Measurements from ENCODE around the gene C1orf116.

The C1orf116 gene

DNA sequence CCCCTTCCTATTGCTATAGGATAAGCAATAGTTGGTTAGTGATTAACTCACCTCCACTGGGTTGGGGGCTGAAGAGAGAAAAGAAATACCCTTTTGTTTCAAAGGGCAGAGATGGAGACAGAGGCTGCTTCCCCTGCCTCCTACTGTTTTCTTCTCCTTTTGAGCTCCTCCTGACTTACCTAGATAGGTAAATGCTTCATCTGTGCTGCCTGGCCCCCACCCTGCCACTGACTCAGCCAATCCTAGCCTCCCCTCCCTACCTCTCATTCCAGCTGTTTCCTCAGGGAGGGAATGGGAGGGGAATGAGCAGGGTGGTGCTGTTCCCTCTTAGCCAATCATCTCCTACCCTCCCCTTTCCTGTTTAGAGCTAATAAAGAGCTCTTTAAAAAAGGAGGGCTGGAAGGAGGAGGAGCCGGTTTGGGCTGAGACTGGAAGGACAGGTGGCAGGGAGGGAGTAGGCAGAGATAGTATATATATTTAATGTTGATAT lies at the start of gene C1orf116:
C1orf116 (minus strand) TSS at position 229 of the 490 bp plus-strand sequence. CDS start 5,158 bp downstream, outside the sequence.
- Mint-ChIP-seq H3K4me1 (no peaks in the 10 kb centered on the region), H3K27me3 (peaks cover 45% of the 10 kb centered on the region), H3K4me3 (no peak within 1 kb of the TSS), H3K9me3 (no peaks in the 10 kb centered on the region), H3K27ac (no peak within 1 kb of the TSS)
- ATAC-seq = no peak
- no peak for DNase-seq

DNA sequence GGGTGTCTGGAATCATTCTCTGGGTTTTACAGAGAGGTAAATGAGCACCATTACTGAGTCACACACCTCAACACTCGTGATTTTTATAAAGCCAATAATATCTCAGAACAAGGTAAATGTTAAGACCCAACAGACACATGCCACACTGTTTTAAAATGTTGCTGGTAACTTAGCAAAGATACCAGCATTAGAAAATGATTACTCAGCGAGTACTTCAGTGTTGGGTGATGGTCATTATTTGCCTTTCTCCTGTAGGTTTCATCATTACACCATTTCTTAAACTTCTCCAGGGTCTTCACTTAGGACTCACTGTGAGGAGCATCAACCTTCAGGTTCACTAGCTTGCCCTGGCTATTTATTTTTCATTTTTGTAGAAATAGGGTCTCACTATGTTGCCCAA lies 49.2 kb upstream of the C1orf116 start:
- peaks cover 19% of the 10 kb centered on the region for H3K27me3 Mint-ChIP-seq
- H3K4me3 Mint-ChIP-seq = no peak overlapping the region
- H3K4me1 Mint-ChIP-seq = peaks cover 13% of the 10 kb centered on the region
- H3K27ac Mint-ChIP-seq = no peak overlapping the region
- no peak for ATAC-seq
- no peaks in the 10 kb centered on the region for H3K9me3 Mint-ChIP-seq
- DNase-seq = no peak

DNA sequence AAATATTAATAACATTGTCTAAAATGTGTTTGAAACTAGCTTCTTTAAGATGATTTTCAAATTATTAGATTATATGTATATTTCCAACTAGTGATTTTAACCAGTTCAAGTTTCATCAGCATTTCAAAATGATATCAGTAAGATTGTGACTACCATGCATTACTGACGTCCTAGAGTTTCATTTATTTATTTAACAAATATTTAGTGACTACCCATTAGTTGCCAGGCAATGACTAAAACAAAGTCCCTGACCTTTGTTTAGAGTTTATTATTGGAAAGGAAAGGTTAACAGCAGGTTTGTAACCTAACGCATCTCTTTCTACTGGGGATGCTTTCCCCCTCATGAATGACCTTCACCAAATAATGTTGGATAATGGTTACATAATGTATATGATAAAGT lies 48.5 kb upstream of the C1orf116 start:
- Mint-ChIP-seq H3K4me1 (peaks cover 13% of the 10 kb centered on the region), H3K27me3 (peaks cover 19% of the 10 kb centered on the region), H3K27ac (no peak overlapping the region), H3K9me3 (no peaks in the 10 kb centered on the region), H3K4me3 (no peak overlapping the region)
- no peak for ATAC-seq
- DNase-seq = no peak

DNA sequence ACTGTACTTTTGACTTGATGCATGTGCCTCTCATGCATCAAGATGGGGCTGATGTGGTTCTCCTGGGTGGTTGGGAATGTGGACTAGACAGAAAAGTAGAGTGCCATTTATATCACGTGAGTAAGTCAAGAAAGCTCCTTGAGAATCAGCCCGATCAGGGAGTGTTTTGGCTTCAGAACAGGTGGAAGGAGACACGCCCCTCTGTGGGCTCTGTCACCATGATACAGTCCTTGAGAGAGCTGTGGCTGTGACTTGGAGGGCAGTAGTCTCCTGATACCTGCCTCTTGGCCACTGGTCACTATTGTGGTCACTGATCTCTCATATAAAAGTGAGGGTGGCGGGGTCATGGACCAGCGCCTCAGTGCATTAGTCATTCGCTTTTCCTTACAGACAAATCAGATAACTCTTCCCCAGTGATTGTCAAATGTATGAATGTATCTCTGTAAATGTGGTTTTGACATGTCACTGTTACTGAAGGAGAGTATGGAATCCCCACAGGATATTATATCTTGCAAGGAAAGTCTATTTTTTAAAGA lies 47.2 kb upstream of the C1orf116 start:
- DNase-seq = no peak

DNA sequence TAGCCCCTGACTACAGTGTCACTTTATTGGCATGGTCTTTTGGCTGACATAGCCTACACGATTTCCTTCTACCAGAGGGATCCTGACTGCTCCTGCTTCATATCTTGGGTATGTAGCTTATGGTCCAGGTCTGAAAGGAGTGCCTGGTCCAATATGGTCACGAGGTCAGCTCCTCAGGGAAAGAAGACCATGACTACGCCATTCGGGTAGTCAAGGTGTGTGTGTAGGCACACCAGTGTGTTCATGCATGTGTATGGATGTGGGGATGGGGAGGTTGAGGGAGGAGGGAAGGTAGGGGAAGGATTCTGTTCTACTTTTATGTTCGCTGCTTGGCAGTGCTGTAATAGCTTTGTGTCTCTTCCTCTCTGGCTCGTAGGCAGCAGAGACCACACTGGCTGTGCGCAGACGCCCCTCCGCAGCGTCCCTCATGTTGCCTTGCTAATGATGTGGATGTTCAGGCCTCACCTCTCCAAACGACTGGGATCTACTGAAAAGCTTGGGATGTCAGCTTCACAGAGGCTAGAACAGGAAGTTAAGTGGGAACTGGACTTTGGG lies 46.1 kb upstream of the C1orf116 start:
- DNase-seq (no peak), ATAC-seq (no peak)
- Mint-ChIP-seq H3K4me1 (no peaks in the 10 kb centered on the region), H3K9me3 (no peaks in the 10 kb centered on the region), H3K27me3 (peaks cover 18% of the 10 kb centered on the region), H3K27ac (no peak overlapping the region), H3K4me3 (no peak overlapping the region)

More for the DNA sequence above, 47.2 kb upstream of the C1orf116 start:
- Mint-ChIP-seq H3K27me3 (peaks cover 19% of the 10 kb centered on the region), H3K27ac (no peak overlapping the region), H3K4me1 (peaks cover 5% of the 10 kb centered on the region), H3K9me3 (no peaks in the 10 kb centered on the region), H3K4me3 (no peak overlapping the region)
- no peak for ATAC-seq

DNA sequence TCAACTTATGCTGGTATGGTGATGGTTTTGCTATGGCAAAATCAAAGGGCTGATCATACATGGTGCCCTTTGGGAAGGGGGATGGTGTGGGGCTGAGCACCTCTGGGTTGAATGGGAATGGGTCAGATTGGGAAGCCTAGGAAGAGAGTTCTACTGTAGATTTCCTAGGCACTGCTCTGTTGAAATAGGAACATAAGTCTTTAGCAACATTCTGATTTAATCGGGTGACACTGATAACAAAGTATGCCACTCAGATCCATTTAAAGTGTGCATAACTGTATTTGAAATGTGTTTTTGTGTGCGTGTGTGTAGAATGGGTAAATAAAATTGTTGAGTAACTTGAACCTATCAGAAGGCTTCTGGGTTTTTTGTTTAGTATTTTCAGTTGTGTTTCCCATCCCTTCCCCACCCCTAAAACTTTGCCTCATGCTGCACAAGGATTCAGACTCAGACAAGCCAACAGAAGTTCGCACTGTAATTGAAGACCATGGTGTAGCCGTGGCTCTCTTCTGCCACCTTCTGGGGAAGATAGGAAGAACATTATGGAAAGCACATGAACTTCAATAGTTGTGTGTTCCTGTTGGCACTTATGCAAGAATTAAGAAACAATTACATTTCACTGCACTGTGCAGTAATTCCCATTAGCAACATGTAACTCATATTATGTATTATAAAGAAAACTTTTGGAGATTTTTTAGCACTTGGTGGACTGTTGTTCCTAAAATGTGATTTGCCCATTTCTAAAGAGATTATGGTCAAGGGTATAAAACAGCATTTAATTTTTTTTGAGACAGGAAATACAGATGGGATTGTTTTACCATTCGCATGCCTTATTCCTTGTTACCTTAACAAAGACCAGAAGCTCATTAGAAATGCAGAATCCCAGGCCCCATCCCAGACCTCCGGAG lies 45.2 kb upstream of the C1orf116 start:
- no peaks in the 10 kb centered on the region for H3K4me1 Mint-ChIP-seq
- no peak overlapping the region for H3K27ac Mint-ChIP-seq
- H3K27me3 Mint-ChIP-seq = peaks cover 8% of the 10 kb centered on the region
- H3K9me3 Mint-ChIP-seq = no peaks in the 10 kb centered on the region
- ATAC-seq (peak; percentile 87), DNase-seq (peak; percentile 56 to 65)
- no peak overlapping the region for H3K4me3 Mint-ChIP-seq

DNA sequence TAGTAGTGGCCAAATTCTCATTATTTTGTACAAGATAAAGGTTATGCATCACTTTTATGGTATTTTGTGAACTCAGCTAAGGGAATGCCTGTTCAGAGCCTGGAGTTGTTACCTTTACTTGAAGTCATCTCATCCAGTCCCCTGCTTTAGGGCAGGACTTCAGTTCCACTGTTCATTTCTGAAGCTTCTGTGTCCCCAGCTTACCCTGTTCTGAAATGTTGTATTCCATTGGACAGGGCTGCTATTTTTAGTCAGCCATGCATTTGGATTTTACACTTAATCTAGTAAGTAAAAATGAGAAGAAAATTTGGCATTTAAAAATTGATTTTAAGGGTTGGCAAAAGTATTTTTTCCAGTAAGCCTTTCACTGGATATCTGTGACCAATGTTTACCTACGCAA lies 44.5 kb upstream of the C1orf116 start:
- H3K4me3 Mint-ChIP-seq = no peak overlapping the region

DNA sequence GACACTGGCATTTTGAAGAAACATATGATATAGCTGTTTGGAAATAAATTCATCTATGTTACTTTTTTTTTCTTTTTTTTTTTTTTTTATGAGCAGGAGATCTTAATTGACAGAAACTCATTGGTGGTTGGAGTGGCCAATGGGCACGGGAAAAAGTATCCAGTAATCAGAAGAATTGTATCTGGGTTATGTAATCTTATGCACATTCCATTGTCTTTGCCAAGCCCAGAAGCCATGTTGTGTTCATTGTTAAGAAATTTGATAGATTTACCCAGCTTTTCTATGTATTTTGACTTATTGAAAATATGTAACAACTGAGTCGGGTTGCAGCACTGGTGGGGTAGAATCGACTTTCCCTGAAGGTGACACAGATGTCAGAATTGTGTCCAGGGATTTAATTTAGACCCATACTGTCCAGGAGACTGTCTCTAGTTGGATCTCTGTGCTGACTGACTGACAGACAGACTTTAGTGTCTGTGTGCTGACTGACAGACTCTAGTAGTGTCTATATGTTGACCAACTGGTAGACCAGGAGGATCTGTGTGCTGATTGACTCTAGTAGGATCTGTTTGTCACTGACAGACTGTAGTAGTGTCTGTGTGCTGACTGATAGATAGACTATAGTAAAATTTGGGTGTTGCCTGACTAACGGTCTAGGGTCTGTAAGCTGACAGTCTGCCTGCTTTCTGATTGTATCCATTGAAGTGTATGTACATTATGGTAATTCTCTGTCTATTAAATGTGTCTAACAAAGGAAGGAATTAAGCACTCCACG lies 43.8 kb upstream of the C1orf116 start:
- no peaks in the 10 kb centered on the region for H3K9me3 Mint-ChIP-seq
- no peak overlapping the region for H3K27ac Mint-ChIP-seq
- peaks cover 8% of the 10 kb centered on the region for H3K4me1 Mint-ChIP-seq
- H3K4me3 Mint-ChIP-seq = no peak overlapping the region
- no peak for ATAC-seq
- DNase-seq = no peak
- no peaks in the 10 kb centered on the region for H3K27me3 Mint-ChIP-seq

More for the DNA sequence above, 44.5 kb upstream of the C1orf116 start:
- DNase-seq (no peak), ATAC-seq (no peak)
- no peaks in the 10 kb centered on the region for H3K9me3 Mint-ChIP-seq
- peaks cover 1% of the 10 kb centered on the region for H3K27me3 Mint-ChIP-seq
- H3K27ac Mint-ChIP-seq = no peak overlapping the region
- peaks cover 1% of the 10 kb centered on the region for H3K4me1 Mint-ChIP-seq

DNA sequence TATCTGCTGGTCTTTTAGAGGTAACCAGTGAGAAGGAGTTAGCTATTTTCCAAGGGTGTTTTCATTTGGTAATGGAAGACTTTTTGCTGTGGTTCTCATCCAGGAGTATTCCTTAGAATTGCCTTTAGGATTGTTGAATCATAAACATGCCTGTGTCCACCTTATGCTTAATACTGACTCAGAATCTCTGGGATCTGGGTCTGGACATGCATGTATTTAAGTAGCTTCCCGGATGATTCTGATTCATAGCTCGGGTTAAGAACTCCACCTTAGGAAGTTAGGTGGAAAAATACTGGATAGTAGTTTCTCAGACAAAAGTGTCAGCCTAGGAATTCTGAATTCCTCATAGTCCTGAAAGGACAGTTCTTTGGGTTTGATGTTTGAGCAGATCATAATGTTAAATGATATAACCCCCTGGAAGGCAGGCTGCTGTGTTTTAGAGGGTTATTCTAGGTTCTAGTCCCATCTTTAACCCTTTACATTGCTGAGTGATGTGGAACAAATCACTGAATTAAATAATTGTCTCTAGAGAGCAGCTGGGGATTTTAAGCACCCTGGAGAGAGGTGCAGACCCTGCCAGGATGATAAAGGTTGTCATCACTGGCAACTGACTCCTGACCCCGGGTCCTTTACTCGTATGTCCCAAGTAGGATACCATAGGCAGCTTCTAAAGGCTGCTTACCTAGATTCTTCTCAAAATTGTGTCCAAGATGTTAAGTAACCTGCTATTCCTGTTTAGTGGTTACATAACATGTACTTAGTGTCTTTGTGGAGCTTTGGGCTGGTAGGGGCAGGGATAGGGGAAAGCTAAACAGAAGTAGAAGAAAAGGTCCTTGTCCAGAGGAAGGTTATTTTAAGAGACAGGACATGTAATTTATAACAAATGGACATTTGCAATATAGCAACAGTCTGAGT lies 41.6 kb upstream of the C1orf116 start:
- H3K9me3 Mint-ChIP-seq = no peaks in the 10 kb centered on the region
- ATAC-seq = no peak
- H3K4me1 Mint-ChIP-seq = peaks cover 30% of the 10 kb centered on the region
- H3K27ac Mint-ChIP-seq = no peak overlapping the region
- H3K4me3 Mint-ChIP-seq = no peak overlapping the region
- no peak for DNase-seq
- no peaks in the 10 kb centered on the region for H3K27me3 Mint-ChIP-seq

DNA sequence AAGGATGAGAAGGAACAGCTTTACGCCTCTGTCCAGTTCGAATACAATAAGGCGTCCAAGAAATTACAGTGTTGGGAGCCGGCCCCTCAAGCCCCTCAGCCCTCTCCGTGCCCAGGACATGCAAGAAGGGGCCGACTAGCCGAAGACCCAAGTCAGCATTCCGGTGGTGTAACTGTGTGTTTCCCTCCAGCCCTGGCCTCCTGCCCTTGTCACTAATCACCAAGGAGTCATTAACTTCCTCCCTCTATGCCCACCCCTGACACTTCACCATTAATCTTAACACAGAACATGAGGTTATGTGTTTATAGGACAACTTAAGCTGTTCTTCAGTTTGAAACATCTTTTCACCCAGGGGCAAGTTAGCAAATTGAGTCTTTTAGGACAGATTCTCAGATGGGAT lies 39.7 kb upstream of the C1orf116 start:
- peaks cover 35% of the 10 kb centered on the region for H3K4me1 Mint-ChIP-seq
- no peak for DNase-seq
- no peaks in the 10 kb centered on the region for H3K9me3 Mint-ChIP-seq
- H3K27ac Mint-ChIP-seq = no peak overlapping the region
- ATAC-seq = no peak
- no peak overlapping the region for H3K4me3 Mint-ChIP-seq
- no peaks in the 10 kb centered on the region for H3K27me3 Mint-ChIP-seq

DNA sequence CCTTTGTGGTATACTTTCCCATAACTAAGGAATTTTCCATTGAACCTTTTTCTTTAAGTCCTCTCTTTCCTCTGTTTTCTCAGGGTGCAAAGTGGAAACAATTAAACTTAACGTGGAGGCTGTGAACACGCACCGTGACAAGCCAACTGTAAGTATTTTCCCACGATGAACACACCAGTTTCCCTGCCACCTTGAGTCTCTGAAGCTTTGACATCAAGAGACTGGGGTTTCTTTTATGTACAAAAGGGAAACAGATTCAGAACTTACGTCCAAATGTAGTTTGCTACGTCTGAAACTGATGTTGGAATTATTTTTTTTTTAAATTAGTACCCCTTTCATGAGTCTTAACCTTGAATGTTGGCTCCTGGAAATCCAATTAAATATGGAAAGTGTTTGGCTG lies 38.9 kb upstream of the C1orf116 start:
- no peak for ATAC-seq
- DNase-seq = no peak
- no peaks in the 10 kb centered on the region for H3K9me3 Mint-ChIP-seq
- no peak overlapping the region for H3K27ac Mint-ChIP-seq
- H3K27me3 Mint-ChIP-seq = no peaks in the 10 kb centered on the region
- H3K4me3 Mint-ChIP-seq = no peak overlapping the region
- peaks cover 35% of the 10 kb centered on the region for H3K4me1 Mint-ChIP-seq

DNA sequence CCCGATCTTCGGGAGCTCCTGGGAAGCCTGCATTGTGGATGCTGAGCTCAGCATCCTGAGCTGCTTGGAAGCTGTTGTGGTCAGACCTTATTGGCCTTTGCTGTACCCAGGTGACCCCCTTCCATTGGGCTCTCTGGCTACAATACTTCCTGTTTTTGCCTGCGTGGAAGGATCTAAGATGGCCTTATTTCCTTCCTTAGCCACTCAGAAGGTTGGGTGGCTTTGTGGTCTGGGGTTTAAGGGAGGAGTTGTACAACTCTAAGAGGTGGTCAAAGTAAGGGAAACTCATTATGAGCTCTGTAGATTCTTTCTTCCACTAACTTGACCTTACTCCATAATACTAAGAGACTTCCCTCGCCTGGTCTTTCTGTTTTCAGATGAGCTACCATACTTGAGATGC lies 38.3 kb upstream of the C1orf116 start:
- Mint-ChIP-seq H3K4me1 (peaks cover 35% of the 10 kb centered on the region), H3K4me3 (no peak overlapping the region), H3K27ac (peak overlapping the region; percentile 67 to 80), H3K9me3 (no peaks in the 10 kb centered on the region), H3K27me3 (no peaks in the 10 kb centered on the region)
- ATAC-seq (peak; percentile 72), DNase-seq (no peak)

DNA sequence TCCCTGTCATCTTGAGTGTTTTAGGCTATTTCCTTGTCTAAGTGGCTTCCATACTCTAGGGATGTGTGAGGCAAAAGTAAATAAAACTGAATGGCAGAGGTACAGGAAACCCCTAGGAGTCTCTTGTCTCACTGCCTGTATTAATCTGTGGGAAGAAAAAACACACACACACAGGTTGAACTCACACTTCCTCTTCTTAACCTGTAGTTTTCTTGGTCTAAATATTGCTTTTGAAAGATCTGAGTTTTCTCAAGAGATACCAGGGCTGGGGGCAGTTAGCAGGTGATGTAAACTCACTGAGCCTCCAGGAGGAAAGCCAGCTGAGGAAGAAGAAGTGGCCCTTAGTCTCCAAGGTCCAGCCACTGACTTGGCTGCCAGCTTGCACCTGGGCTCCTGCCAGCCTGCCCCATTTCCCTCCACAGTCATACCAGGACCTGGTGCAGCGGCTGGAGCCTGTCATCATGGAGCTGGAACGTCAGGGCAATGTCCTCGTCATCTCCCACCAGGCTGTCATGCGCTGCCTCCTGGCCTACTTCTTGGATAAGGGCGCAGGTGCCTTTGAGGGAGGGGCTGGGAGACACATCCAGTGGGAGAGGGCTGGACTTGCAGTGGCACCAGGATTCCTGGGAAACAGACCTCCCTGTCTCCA lies 37.4 kb upstream of the C1orf116 start:
- ATAC-seq = no peak
- no peak overlapping the region for H3K4me3 Mint-ChIP-seq
- no peaks in the 10 kb centered on the region for H3K9me3 Mint-ChIP-seq
- no peak for DNase-seq
- peaks cover 35% of the 10 kb centered on the region for H3K4me1 Mint-ChIP-seq
- no peaks in the 10 kb centered on the region for H3K27me3 Mint-ChIP-seq
- no peak overlapping the region for H3K27ac Mint-ChIP-seq

DNA sequence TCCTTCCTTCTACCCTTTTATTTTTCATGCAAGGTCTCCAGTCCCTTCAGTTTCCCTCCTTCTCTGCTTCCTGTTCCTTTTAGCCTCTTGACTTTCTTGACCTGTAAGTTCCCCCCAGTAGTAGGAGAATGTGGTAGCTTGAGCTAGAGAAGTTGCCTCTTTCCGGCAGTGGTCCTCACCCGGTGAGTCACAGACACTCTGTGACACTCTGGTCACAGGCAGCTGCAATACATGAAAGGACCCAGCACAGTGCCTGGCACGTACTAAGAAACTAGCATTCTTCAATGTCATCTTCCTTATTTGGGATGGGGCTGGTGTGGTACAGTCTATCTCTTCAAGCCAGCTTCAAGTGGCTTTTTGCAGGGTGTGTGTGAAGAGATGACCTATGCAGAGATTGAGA lies 36.5 kb upstream of the C1orf116 start:
- ATAC-seq = peak; percentile 88
- peak overlapping the region in 1 of 2 donors; percentile 13 for H3K4me3 Mint-ChIP-seq
- peak in 1 of 2 donors; percentile 18 for DNase-seq
- no peaks in the 10 kb centered on the region for H3K27me3 Mint-ChIP-seq
- no peak overlapping the region for H3K27ac Mint-ChIP-seq
- no peaks in the 10 kb centered on the region for H3K9me3 Mint-ChIP-seq
- peaks cover 35% of the 10 kb centered on the region for H3K4me1 Mint-ChIP-seq

Measured in stimulated activated naive CD8-positive, alpha-beta T cell treated with anti-CD3 and anti-CD28 coated beads, Interleukin-15, amount 100 ng/mL, for 72 hours (primary cell).